ENCODE measurements around the gene BMP8A.

Gene BMP8A

GRCh38 chr1:39573736-39574624, 82.5 kb downstream of the BMP8A start:
- no peak for DNase-seq

GRCh38 chr1:39574646-39575045, 83.2 kb downstream of the BMP8A start:
- no peak for DNase-seq
